ENCODE data around the gene TMEM117. TPM values are rescaled to one million over a fixed set of nuclear protein-coding genes. Genes with fewer than 3 reads are reported as not detected.

TMEM117 gene
- total and polyA plus RNA-seq, 10 of the 15 experiments (the other 5 are each of a cell fraction or from before 2014, with no cell fraction given): 3.1 to 8.2 (median 6.1) TPM

DNA sequence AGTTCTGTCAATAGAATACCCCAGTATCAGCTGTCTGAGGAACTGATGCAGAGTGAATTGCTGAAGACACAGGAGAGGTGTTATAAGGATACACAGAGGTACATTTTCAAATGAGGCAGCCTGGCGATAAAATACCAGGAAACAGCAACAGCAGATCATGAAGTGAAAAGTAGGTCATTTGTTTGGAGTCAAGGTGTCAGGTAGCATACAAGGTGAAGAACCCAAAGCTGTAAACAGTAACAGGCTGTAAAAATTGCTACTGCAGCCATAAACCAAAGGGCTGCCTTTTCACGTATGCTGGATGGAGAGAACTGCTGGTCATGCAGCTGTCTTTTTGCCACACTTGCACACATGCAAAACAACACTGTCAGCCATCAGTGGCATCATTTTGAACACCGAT, 20.5 kb upstream of the TMEM117 start:
- TF ChIP-seq ZNF384 (IDR thresholded peaks at IDR 0.05; ENCODE audit: borderline replicate concordance, low read depth, low read length) (no peak), HDGF (IDR thresholded peaks at IDR 0.05) (no peak), NFYA (IDR thresholded peaks at IDR 0.05; ENCODE audit: borderline replicate concordance, low read depth, low read length) (no peak), CHD1 (IDR thresholded peaks at IDR 0.05; ENCODE audit: low read depth, low read length) (no peak), YBX1 (IDR thresholded peaks at IDR 0.05) (no peak), PKNOX1 (IDR thresholded peaks at IDR 0.05) (no peak), RAD51 (IDR thresholded peaks at IDR 0.05) (no peak)
- TF ChIP-seq, protein P1, sequence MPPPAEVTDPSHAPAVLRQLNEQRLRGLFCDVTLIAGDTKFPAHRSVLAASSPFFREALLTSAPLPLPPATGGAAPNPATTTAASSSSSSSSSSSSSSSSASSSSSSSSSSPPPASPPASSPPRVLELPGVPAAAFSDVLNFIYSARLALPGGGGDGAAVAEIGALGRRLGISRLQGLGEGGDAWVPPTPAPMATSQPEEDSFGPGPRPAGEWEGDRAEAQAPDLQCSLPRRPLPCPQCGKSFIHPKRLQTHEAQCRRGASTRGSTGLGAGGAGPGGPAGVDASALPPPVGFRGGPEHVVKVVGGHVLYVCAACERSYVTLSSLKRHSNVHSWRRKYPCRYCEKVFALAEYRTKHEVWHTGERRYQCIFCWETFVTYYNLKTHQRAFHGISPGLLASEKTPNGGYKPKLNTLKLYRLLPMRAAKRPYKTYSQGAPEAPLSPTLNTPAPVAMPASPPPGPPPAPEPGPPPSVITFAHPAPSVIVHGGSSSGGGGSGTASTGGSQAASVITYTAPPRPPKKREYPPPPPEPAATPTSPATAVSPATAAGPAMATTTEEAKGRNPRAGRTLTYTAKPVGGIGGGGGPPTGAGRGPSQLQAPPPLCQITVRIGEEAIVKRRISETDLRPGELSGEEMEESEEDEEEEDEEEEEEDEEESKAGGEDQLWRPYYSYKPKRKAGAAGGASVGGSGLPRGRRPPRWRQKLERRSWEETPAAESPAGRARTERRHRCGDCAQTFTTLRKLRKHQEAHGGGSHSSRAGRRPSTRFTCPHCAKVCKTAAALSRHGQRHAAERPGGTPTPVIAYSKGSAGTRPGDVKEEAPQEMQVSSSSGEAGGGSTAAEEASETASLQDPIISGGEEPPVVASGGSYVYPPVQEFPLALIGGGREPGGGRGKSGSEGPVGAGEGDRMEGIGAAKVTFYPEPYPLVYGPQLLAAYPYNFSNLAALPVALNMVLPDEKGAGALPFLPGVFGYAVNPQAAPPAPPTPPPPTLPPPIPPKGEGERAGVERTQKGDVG (CRISPR knock-in tag; IDR thresholded peaks at IDR 0.05): no peak
- H3K36me3 ChIP-seq (ENCODE audit: control insufficient read depth in 2 of 2, insufficient read depth in 2 of 2, low read length in 1 of 2): no peaks in the 10 kb centered on the region
- WGBS (ENCODE audit: insufficient coverage, insufficient replicate concordance, low lambda C conversion rate, missing lambda C conversion rate): 48% methylated on average over 3 of the region's 3 CpGs
- H3K9me3 ChIP-seq (replicated peaks; ENCODE audit: control insufficient read depth, insufficient read depth, low read length): no peaks in the 10 kb centered on the region
- no TSS peak for BruUV-seq (replicated peaks)
- H3K9ac ChIP-seq (ENCODE audit: control insufficient read depth, insufficient read depth, low read length): no peak overlapping the region
- in situ Hi-C loops (cut with MboI) (no loop called here), intact Hi-C loops (cut with micrococcal nuclease; ENCODE audit: unreplicated experiment) (no loop called here)
- no peak overlapping the region for H3K4me2 ChIP-seq (ENCODE audit: control insufficient read depth, insufficient read depth)
- no peak overlapping the region for H2AFZ ChIP-seq (ENCODE audit: control insufficient read depth, low read depth, low read length)
- ChIA-PET POLR2A (interaction anchor here (0.6 to 1.2 kb wide), 3 partner anchors 9 to 144 kb away, joined by 3 read pairs; no protein-coding TSS in a partner anchor), RAD21 (ENCODE audit: unreplicated experiment) (no interaction called here), CTCF (interaction anchor here (1.0 kb wide), 1 partner anchor 67 kb away, joined by 3 read pairs; no protein-coding TSS in a partner anchor), SMC1A (ENCODE audit: uncharacterized antibody, unreplicated experiment) (interaction anchor here (1.2 to 2.6 kb wide), 2 partner anchors 8 to 15 kb away, joined by 3 to 9 read pairs; partner anchors contain the start of gene TWF1)
- no peak for ATAC-seq
- H3K27ac ChIP-seq (ENCODE audit: control insufficient read depth, insufficient read depth): no peak overlapping the region
- H3K4me1 ChIP-seq (ENCODE audit: control insufficient read depth, insufficient read depth, low read length): no peaks in the 10 kb centered on the region
- no peak overlapping the region for H3K4me3 ChIP-seq
- H3K79me2 ChIP-seq (ENCODE audit: control insufficient read depth, insufficient read depth, low read length): no peaks in the 10 kb centered on the region
- no peaks in the 10 kb centered on the region for H3K27me3 ChIP-seq (replicated peaks in 1 of 2; ENCODE audit: control insufficient read depth in 2 of 2, insufficient read depth in 2 of 2, low read length in 1 of 2)
- no peak for FAIRE-seq
- DNase-seq (ENCODE audit: low read depth, low spot score): no peak
- no peaks in the 10 kb centered on the region for H4K20me1 ChIP-seq (ENCODE audit: control insufficient read depth, insufficient read depth)
